K562 treated with DMSO at 1 percent for 24 hours (cell line): ENCODE results near the gene SOWAHB. TPM values are rescaled to one million over a fixed set of nuclear protein-coding genes. Genes with fewer than 3 reads are reported as not detected.

ENCODE experiments used
- total RNA-seq: library from RNA; unstranded; fragments of 300-600 nt; gene quantifications from 2 replicates; pipeline ENCODE4 v1.2.3, GENCODE V29; 2022; ENCODE audit warnings: low read depth; ENCODE audit not compliant: insufficient read depth

The SOWAHB gene
- not detected in 2 replicates for total RNA-seq

GRCh38 chr4:76897536-76898384, at the start of gene SOWAHB:
TSS of gene SOWAHB (minus strand) at chr4:76898144. CDS start at chr4:76897849, 295 bp downstream.

Other genes starting within 250 kb of the SOWAHB start
- 22.9 and 66.3 TPM in 2 replicates for gene SEPTIN11, start 51.6 kb upstream of the SOWAHB start, total RNA-seq
- gene CCNI, start 177.8 kb upstream of the SOWAHB start, total RNA-seq = 141 and 158 TPM in 2 replicates